SK-N-SH (cell line): ENCODE data around the gene FMO4. TPM values are rescaled to one million over a fixed set of nuclear protein-coding genes. Genes with fewer than 3 reads are reported as not detected.

Experiments used
- CTCF ChIA-PET: fragments of 300-600, 350-600 bp; formaldehyde crosslinking; extraction: SDS; loops from one replicate; lab custom pipeline; 2021; lab: Yijun Ruan, JAX
- POLR2A ChIA-PET: fragments of 350-600 bp; sonication (Branson Sonifier 250); formaldehyde crosslinking; extraction: SDS; loops from one replicate; lab custom pipeline; 2020; ENCODE audit warnings: antibody characterized with exemption, inconsistent platforms; lab: Yijun Ruan, JAX
- DNase-seq: peaks from one replicate; pipeline ENCODE4 v3.0.0; 2012
- H2AFZ ChIP-seq: fragments of 200-600 bp; sonication (generic); 2 replicates; pipeline ENCODE4 v1.8.1; 2016; ENCODE audit warnings: antibody characterized with exemption, mild to moderate bottlenecking, low read depth
- H3F3A ChIP-seq: fragments of 200-600 bp; sonication (generic); replicated peaks from 2 replicates; pipeline ENCODE3; 2016; ENCODE audit warnings: antibody characterized with exemption, mild to moderate bottlenecking; ENCODE audit not compliant: insufficient read depth
- H3K27ac ChIP-seq, 2 experiments: fragments of 200-500 bp in 1 of 2; fragments of 200-600 bp in 1 of 2; sonication (Bioruptor generic) in 1 of 2; sonication (generic), shearing (Covaris generic) in 1 of 2; 2 replicates each; pipeline versions ENCODE4 v1.5.1 to v1.6.1; 2014 to 2016; ENCODE audit warnings: low read depth in 2 of 2, inconsistent platforms in 1 of 2, low read length in 1 of 2, mild to moderate bottlenecking in 1 of 2, mixed read lengths in 1 of 2
- H3K27me3 ChIP-seq: fragments of 200-600 bp; sonication (generic), shearing (Covaris generic); 2 replicates; pipeline ENCODE4 v1.6.1; 2016; ENCODE audit warnings: mixed run types; ENCODE audit not compliant: insufficient read depth
- H3K36me3 ChIP-seq, 2 experiments: fragments of 200-500 bp in 1 of 2; fragments of 200-600 bp in 1 of 2; sonication (Bioruptor generic) in 1 of 2; sonication (generic) in 1 of 2; replicated peaks in 1 of 2; 2 replicates each; pipeline versions ENCODE3 to v1.5.1; 2014 to 2016; ENCODE audit warnings: low read length in 1 of 2, mild to moderate bottlenecking in 1 of 2; ENCODE audit not compliant: insufficient read depth in 2 of 2, control insufficient read depth in 1 of 2
- H3K4me1 ChIP-seq, 2 experiments: fragments of 200-500 bp in 1 of 2; fragments of 200-600 bp in 1 of 2; sonication (Bioruptor generic) in 1 of 2; sonication (generic), shearing (Covaris generic) in 1 of 2; 2 replicates each; pipeline versions ENCODE4 v1.5.1 to v1.6.1; 2014 to 2016; ENCODE audit warnings: low read depth in 1 of 2, low read length in 1 of 2, mixed run types in 1 of 2; ENCODE audit not compliant: insufficient read depth in 2 of 2, control insufficient read depth in 1 of 2
- H3K4me2 ChIP-seq: fragments of 200-600 bp; sonication (generic), shearing (Covaris generic); 2 replicates; pipeline ENCODE4 v1.6.1; 2017; ENCODE audit warnings: mixed run types
- H3K4me3 ChIP-seq, 2 experiments: fragments of 200-500 bp in 1 of 2; fragments of 200-600 bp in 1 of 2; sonication (Bioruptor generic) in 1 of 2; sonication (generic), shearing (Covaris generic) in 1 of 2; 2 replicates each; pipeline versions ENCODE4 v1.5.1 to v1.8.1; 2014 to 2016; ENCODE audit warnings: low read depth in 2 of 2, inconsistent platforms in 1 of 2, low read length in 1 of 2, mild to moderate bottlenecking in 1 of 2, mixed read lengths in 1 of 2, moderate library complexity in 1 of 2
- H3K79me2 ChIP-seq: fragments of 200-600 bp; sonication (generic); 2 replicates; pipeline ENCODE4 v1.8.1; 2017; ENCODE audit warnings: mild to moderate bottlenecking; ENCODE audit not compliant: insufficient read depth
- H3K9ac ChIP-seq: fragments of 200-600 bp; sonication (generic); 2 replicates; pipeline ENCODE4 v1.6.1; 2017; ENCODE audit warnings: mixed run types
- H3K9me2 ChIP-seq: fragments of 200-600 bp; sonication (generic); 2 replicates; pipeline ENCODE4 v1.6.1; 2017; ENCODE audit warnings: mixed run types
- H3K9me3 ChIP-seq: fragments of 200-600 bp; sonication (generic); 2 replicates; pipeline ENCODE4 v1.6.1; 2017; ENCODE audit warnings: mixed run types, mild to moderate bottlenecking, moderate library complexity
- H4K20me1 ChIP-seq: fragments of 200-600 bp; sonication (generic); 2 replicates; pipeline ENCODE4 v1.6.1; 2017; ENCODE audit warnings: mild to moderate bottlenecking, mixed run types; ENCODE audit not compliant: insufficient read depth
- CHD2 ChIP-seq: fragments of 150-350 bp; IDR thresholded peaks from 2 replicates; pipeline ENCODE4 v1.6.1; 2018; ENCODE audit warnings: low read length; ENCODE audit not compliant: partially characterized antibody
- CTCF ChIP-seq: fragments of 200-600 bp; sonication (generic); IDR thresholded peaks from 2 replicates; pipeline ENCODE4 v1.6.1; 2017; ENCODE audit warnings: antibody characterized with exemption, mild to moderate bottlenecking, moderate library complexity
- ELF1 ChIP-seq: IDR thresholded peaks from 2 replicates; pipeline ENCODE4 v1.4.0; 2012
- FOSL2 ChIP-seq: IDR thresholded peaks from 2 replicates; pipeline ENCODE4 v1.4.0; 2012; ENCODE audit warnings: low read depth, mild to moderate bottlenecking, moderate library complexity, borderline replicate concordance
- FOXJ3 ChIP-seq: sonication (generic); formaldehyde crosslinking; IDR thresholded peaks from 2 replicates; pipeline ENCODE4 v1.5.1; 2020; ENCODE audit warnings: mild to moderate bottlenecking, missing genetic modification reagents
- GATA2 ChIP-seq: sonication (generic); formaldehyde crosslinking; IDR thresholded peaks from 2 replicates; pipeline ENCODE4 v1.5.0; 2020; ENCODE audit warnings: mild to moderate bottlenecking, missing genetic modification reagents
- IRF3 ChIP-seq: fragments of 150-350 bp; IDR thresholded peaks from 2 replicates; pipeline ENCODE4 v1.6.1; 2016; ENCODE audit warnings: mild to moderate bottlenecking, low read depth, low read length
- MAX ChIP-seq: IDR thresholded peaks from 2 replicates; pipeline ENCODE4 v1.4.0; 2012; ENCODE audit warnings: low read depth
- MEF2A ChIP-seq: IDR thresholded peaks from 2 replicates; pipeline ENCODE4 v1.4.0; 2012; ENCODE audit warnings: low read depth, borderline replicate concordance
- MXI1 ChIP-seq: IDR thresholded peaks from 2 replicates; pipeline ENCODE4 v1.6.1; 2012; ENCODE audit warnings: mild to moderate bottlenecking, low read depth, low read length, improper control_type of control experiment
- NFIC ChIP-seq: IDR thresholded peaks from 2 replicates; pipeline ENCODE4 v1.4.0; 2012; ENCODE audit warnings: borderline replicate concordance
- NRF1 ChIP-seq: IDR thresholded peaks from 2 replicates; pipeline ENCODE4 v1.6.1; 2012; ENCODE audit warnings: low read depth, mild to moderate bottlenecking, low read length
- RAD21 ChIP-seq: IDR thresholded peaks from 2 replicates; pipeline ENCODE4 v1.6.1; 2012; ENCODE audit warnings: mild to moderate bottlenecking, low read length
- REST ChIP-seq: IDR thresholded peaks from 2 replicates; pipeline ENCODE4 v1.6.1; 2012; ENCODE audit warnings: mild to moderate bottlenecking, low read depth, low read length, moderate library complexity
- RFX5 ChIP-seq: IDR thresholded peaks from 2 replicates; pipeline ENCODE4 v1.6.1; 2012; ENCODE audit warnings: mild to moderate bottlenecking, improper control_type of control experiment, low read length
- TAF1 ChIP-seq: IDR thresholded peaks from 2 replicates; pipeline ENCODE4 v1.6.1; 2012; ENCODE audit warnings: low read depth, mild to moderate bottlenecking, low read length, moderate library complexity, borderline replicate concordance
- TCF12 ChIP-seq: IDR thresholded peaks from 2 replicates; pipeline ENCODE4 v1.4.0; 2012
- USF1 ChIP-seq: IDR thresholded peaks from 2 replicates; pipeline ENCODE4 v1.4.0; 2012; ENCODE audit warnings: low read depth, borderline replicate concordance
- YY1 ChIP-seq: IDR thresholded peaks from 2 replicates; pipeline ENCODE4 v1.4.0; 2012; ENCODE audit warnings: low read depth, mild to moderate bottlenecking
- WGBS: methylation state at CpG from one replicate; pipeline ENCODE4 v1.1.6; 2017; ENCODE audit warnings: low lambda C conversion rate; 5-methylcytosine and 5-hydroxymethylcytosine counted together
- polyA plus RNA-seq, 3 experiments: library from polyadenylated mRNA; depleted of rRNA; stranded (reverse); fragments of >200 nt; gene quantifications; 2 replicates each; pipeline ENCODE4 v1.2.3, GENCODE V29; 2012

Gene FMO4
- polyA plus RNA-seq, 1 of the 3 experiments (the other 2 are of a cell fraction), result 1.6 TPM

- no peak for DNase-seq
- peak overlapping the region in 1 of 2 experiments; percentile 52; a peak in 1 of 4 replicates for H3K4me3 ChIP-seq
- no peak overlapping the region; the same call in 1 of the 2 replicates for H3K4me2 ChIP-seq
- no peak overlapping the region for H3K9ac ChIP-seq
- no peaks in the 10 kb centered on the region for H3K36me3 ChIP-seq
- POLR2A ChIA-PET, result no interaction called here
- no peaks in the 10 kb centered on the region for H3K9me3 ChIP-seq
- H3K9me2 ChIP-seq, result no peaks in the 10 kb centered on the region
- no peaks in the 10 kb centered on the region for H3K79me2 ChIP-seq
- H3K27me3 ChIP-seq, result no peaks in the 10 kb centered on the region; the same call in 1 of the 2 replicates
- no peaks in the 10 kb centered on the region; a peak in 1 of 4 replicates for H3K4me1 ChIP-seq
- H4K20me1 ChIP-seq, result no peaks in the 10 kb centered on the region
- 0 out of 2 replicates have a peak, but pooled peaks have one; percentile 24 for TF ChIP-seq MEF2A
- no peak for TF ChIP-seq TAF1
- no peak for TF ChIP-seq CHD2
- TF ChIP-seq NRF1, result no peak
- 0% methylated on average over 1 of the region's 1 CpG for WGBS
- H3K27ac ChIP-seq, result no peak overlapping the region; a peak in 1 of 4 replicates
- H2AFZ ChIP-seq, result peak overlapping the region; percentile 58; the same call in 1 of the 2 replicates
- CTCF ChIA-PET, result interaction anchor here (0.6 to 2.5 kb wide), 29 partner anchors 9 to 641 kb away, joined by 3 to 29 read pairs (median 4); partner anchors contain the start of gene FMO1
- H3F3A ChIP-seq, result no peaks in the 10 kb centered on the region
Observed at GRCh38 chr1:171313319-171313834, 606 bp upstream of the FMO4 start.

GRCh38 chr1:171329251-171329650 lies 15.3 kb downstream of the FMO4 start:
- CTCF ChIA-PET, result no interaction called here
- H3K79me2 ChIP-seq, result no peaks in the 10 kb centered on the region
- no peak overlapping the region for H3K4me3 ChIP-seq
- 33% methylated on average over 7 of the region's 7 CpGs for WGBS
- H3K27me3 ChIP-seq, result no peaks in the 10 kb centered on the region
- no peaks in the 10 kb centered on the region for H4K20me1 ChIP-seq
- H3K9me3 ChIP-seq, result no peaks in the 10 kb centered on the region
- no peak overlapping the region for H3K27ac ChIP-seq
- DNase-seq, result no peak
- no peaks in the 10 kb centered on the region for H3F3A ChIP-seq
- POLR2A ChIA-PET, result no interaction called here
- no peak overlapping the region for H3K9ac ChIP-seq
- H3K36me3 ChIP-seq, result no peaks in the 10 kb centered on the region
- H3K9me2 ChIP-seq, result peaks cover 3% of the 10 kb centered on the region; the same call in 1 of the 2 replicates
- no peak overlapping the region for H3K4me2 ChIP-seq
- H3K4me1 ChIP-seq, result no peaks in the 10 kb centered on the region
- no peak overlapping the region for H2AFZ ChIP-seq
- TF ChIP-seq NFIC (no peak), MXI1 (no peak), CHD2 (no peak), RAD21 (no peak), TAF1 (no peak), GATA2 (CRISPR knock-in tag) (no peak), CTCF (no peak), FOXJ3 (CRISPR knock-in tag) (no peak), RFX5 (no peak), MAX (no peak), YY1 (no peak), USF1 (no peak), ELF1 (no peak), REST (no peak), IRF3 (no peak), TCF12 (no peak), FOSL2 (no peak)
